Endodermal cell (in vitro differentiated cells): ENCODE data around the gene NLK. TPM values are rescaled to one million over a fixed set of nuclear protein-coding genes. Genes with fewer than 3 reads are reported as not detected.
"Not testable (repeated sequence)": the region's sequence is repeated elsewhere in the genome, so short reads cannot be mapped to it uniquely, and the experiment has no call there.

Experiments used
- DNase-seq: peaks from one replicate; pipeline ENCODE4 v3.0.0-alpha.2; 2017
- H3K27ac ChIP-seq: 2 replicates; pipeline ENCODE4 v1.5.1; 2013; ENCODE audit warnings: mild to moderate bottlenecking, low read depth, low read length, moderate library complexity
- H3K27me3 ChIP-seq: 2 replicates; pipeline ENCODE4 v1.6.1; 2013; ENCODE audit warnings: mild to moderate bottlenecking, low read length, moderate library complexity; ENCODE audit not compliant: insufficient read depth, control insufficient read depth, poor library complexity, severe bottlenecking
- H3K36me3 ChIP-seq: 2 replicates; pipeline ENCODE4 v1.7.0; 2013; ENCODE audit warnings: mild to moderate bottlenecking, low read length, moderate library complexity; ENCODE audit not compliant: control insufficient read depth, insufficient read depth
- H3K4me1 ChIP-seq: one replicate; pipeline ENCODE4 v1.7.0; 2013; ENCODE audit warnings: low read length; ENCODE audit not compliant: control insufficient read depth, insufficient read depth
- H3K4me3 ChIP-seq: 2 replicates; pipeline ENCODE4 v1.5.1; 2013; ENCODE audit warnings: mild to moderate bottlenecking, low read length, moderate library complexity
- H3K9ac ChIP-seq: 2 replicates; pipeline ENCODE4 v1.6.1; 2013; ENCODE audit warnings: mild to moderate bottlenecking, low read length, moderate library complexity; ENCODE audit not compliant: poor library complexity, severe bottlenecking; ENCODE audit errors: extremely low read depth
- H3K9me3 ChIP-seq: 2 replicates; pipeline ENCODE4 v1.6.1; 2013; ENCODE audit warnings: mild to moderate bottlenecking, low read length, moderate library complexity; ENCODE audit not compliant: control insufficient read depth
- H3K27ac Mint-ChIP-seq: 2 replicates; pipeline ENCODE4 v1.8.0; 2020; ENCODE audit warnings: mixed read lengths
- H3K27me3 Mint-ChIP-seq: 2 replicates; pipeline ENCODE4 v1.8.0; 2021; ENCODE audit warnings: mild to moderate bottlenecking, mixed read lengths; ENCODE audit not compliant: insufficient read depth
- H3K36me3 Mint-ChIP-seq: 2 replicates; pipeline ENCODE4 v1.8.0; 2020; ENCODE audit warnings: low read depth, mixed read lengths
- H3K4me1 Mint-ChIP-seq: 2 replicates; pipeline ENCODE4 v1.8.0; 2020; ENCODE audit warnings: mixed read lengths
- H3K4me3 Mint-ChIP-seq: 2 replicates; pipeline ENCODE4 v1.8.0; 2020; ENCODE audit warnings: mild to moderate bottlenecking, moderate library complexity, mixed read lengths
- H3K9me3 Mint-ChIP-seq: 2 replicates; pipeline ENCODE4 v1.8.0; 2020; ENCODE audit warnings: mild to moderate bottlenecking, mixed read lengths
- WGBS, 2 experiments: methylation state at CpG; one replicate each; pipeline versions ENCODE4 v1.1.5 to v1.1.7; 2013; ENCODE audit warnings: missing lambda C conversion rate in 2 of 2, mixed read lengths in 1 of 2; ENCODE audit not compliant: insufficient coverage in 1 of 2, insufficient read length in 1 of 2; 5-methylcytosine and 5-hydroxymethylcytosine counted together
- total RNA-seq, 2 donors: library from RNA; stranded (reverse); fragmentation: NEBNext Ultra II Directional in 1 of 2; extraction: Animal tissue kit (Norgen Biotek cat#: 25700) in 1 of 2; gene quantifications; 2 replicates in 1 of 2; 3 replicates in 1 of 2; pipeline ENCODE4 v1.2.1, GENCODE V29; 2021
- TF ChIP-seq, protein P1 (sequence below): fragments of 200-600 bp; sonication (generic); conservative IDR thresholded peaks from 2 replicates; pipeline ENCODE4 v1.5.0; 2021; ENCODE audit warnings: antibody characterized with exemption, mild to moderate bottlenecking

NLK gene
- total RNA-seq, 2 donors from 2014 or later: 49.2 to 50.3 TPM

DNA sequence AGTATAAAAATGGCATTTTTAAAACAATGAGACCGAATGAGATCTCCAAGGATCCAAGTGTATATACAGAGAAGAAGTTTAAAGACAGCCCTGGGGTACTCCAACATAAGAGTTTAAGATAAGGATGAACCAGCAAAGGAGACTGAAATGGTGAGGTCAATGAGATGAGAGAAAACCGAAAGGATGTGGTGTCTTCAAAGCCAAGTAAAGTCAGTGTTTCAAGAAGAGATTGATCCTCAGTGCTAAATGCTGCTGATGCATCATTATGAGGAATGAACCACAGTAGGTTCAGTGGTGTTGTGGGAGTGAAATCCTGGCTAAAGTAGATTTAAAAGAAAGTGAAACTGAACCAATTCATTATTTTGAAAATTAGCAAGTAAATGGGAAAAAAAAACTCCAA, 38.1 kb upstream of the NLK start:
- H3K4me1 Mint-ChIP-seq: peaks cover 9% of the 10 kb centered on the region
- no peaks in the 10 kb centered on the region for H3K9me3 Mint-ChIP-seq
- no peak overlapping the region for H3K27ac Mint-ChIP-seq
- no peak overlapping the region for H3K9ac ChIP-seq
- WGBS, 2 experiments: 80 to 81% methylated on average over 2 of the region's 2 CpGs
- no peak overlapping the region for H3K27ac ChIP-seq
- TF ChIP-seq, protein P1, sequence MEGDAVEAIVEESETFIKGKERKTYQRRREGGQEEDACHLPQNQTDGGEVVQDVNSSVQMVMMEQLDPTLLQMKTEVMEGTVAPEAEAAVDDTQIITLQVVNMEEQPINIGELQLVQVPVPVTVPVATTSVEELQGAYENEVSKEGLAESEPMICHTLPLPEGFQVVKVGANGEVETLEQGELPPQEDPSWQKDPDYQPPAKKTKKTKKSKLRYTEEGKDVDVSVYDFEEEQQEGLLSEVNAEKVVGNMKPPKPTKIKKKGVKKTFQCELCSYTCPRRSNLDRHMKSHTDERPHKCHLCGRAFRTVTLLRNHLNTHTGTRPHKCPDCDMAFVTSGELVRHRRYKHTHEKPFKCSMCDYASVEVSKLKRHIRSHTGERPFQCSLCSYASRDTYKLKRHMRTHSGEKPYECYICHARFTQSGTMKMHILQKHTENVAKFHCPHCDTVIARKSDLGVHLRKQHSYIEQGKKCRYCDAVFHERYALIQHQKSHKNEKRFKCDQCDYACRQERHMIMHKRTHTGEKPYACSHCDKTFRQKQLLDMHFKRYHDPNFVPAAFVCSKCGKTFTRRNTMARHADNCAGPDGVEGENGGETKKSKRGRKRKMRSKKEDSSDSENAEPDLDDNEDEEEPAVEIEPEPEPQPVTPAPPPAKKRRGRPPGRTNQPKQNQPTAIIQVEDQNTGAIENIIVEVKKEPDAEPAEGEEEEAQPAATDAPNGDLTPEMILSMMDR: no peak
- no peak for DNase-seq
- H3K4me1 ChIP-seq: no peaks in the 10 kb centered on the region
- H3K36me3 ChIP-seq: no peaks in the 10 kb centered on the region
- peaks cover 7% of the 10 kb centered on the region for H3K27me3 ChIP-seq
- H3K36me3 Mint-ChIP-seq: no peaks in the 10 kb centered on the region
- H3K4me3 Mint-ChIP-seq: no peak overlapping the region
- no peak overlapping the region for H3K4me3 ChIP-seq
- H3K27me3 Mint-ChIP-seq: peaks cover 5% of the 10 kb centered on the region
- H3K9me3 ChIP-seq: peaks cover 3% of the 10 kb centered on the region

DNA sequence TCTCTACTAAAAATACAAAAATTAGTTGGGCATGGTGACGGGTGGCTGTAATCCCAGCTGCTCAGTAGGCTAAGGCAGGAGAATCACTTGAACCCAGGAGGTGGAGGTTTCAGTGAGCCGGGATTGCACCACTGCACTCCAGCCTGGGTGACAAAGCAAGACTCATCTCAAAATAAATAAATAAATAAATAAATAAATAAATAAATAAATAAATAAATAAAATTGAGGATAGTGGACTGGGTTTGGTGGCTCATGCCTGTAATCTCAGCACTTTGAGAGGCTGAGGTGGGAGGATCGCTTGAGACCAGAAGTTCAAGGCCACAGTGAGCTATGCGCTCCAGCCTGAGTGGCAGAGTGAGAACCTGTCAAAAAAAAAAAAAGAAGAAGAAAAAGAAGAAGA, 34.6 kb upstream of the NLK start:
- peaks cover 23% of the 10 kb centered on the region for H3K27me3 ChIP-seq
- H3K4me1 Mint-ChIP-seq, H3K27ac Mint-ChIP-seq, H3K9ac ChIP-seq, H3K27ac ChIP-seq, H3K4me3 ChIP-seq, H3K9me3 Mint-ChIP-seq, H3K36me3 Mint-ChIP-seq, H3K4me1 ChIP-seq, H3K4me3 Mint-ChIP-seq, DNase-seq, H3K36me3 ChIP-seq, H3K9me3 ChIP-seq: not testable (repeated sequence)
- H3K27me3 Mint-ChIP-seq: peaks cover 17% of the 10 kb centered on the region
- 75 to 90% methylated on average over 1 to 4 of the region's 4 CpGs for WGBS, 2 experiments

DNA sequence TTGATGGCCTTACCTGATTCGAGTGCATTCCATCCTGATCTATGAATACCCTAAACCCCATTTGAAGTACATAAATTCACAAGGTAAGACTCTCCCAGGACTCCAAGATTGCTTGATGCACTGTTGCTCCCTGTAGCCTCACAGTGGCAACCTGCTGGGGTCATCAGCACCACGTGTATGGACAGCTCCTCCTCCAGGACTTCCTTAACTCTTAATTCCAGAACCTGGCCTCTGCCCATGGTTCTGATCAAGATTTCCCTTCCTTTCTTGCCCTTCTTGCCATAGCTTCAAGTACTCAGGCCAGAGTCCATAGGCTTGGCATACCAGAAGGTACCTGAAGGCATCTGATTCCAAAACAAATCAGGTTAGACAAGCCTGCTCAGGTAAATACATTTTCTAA, 34.0 kb upstream of the NLK start:
- 6% methylated on average over 2 of the region's 2 CpGs for WGBS, 2 experiments
- H3K27me3 Mint-ChIP-seq: peaks cover 21% of the 10 kb centered on the region
- DNase-seq: peak; percentile 97

More for the DNA sequence above, 34.0 kb upstream of the NLK start:
- no peaks in the 10 kb centered on the region for H3K4me1 ChIP-seq
- no peaks in the 10 kb centered on the region for H3K4me1 Mint-ChIP-seq
- H3K9me3 ChIP-seq: no peaks in the 10 kb centered on the region
- H3K27ac Mint-ChIP-seq: no peak overlapping the region
- H3K9ac ChIP-seq: no peak overlapping the region
- H3K36me3 ChIP-seq: no peaks in the 10 kb centered on the region
- TF ChIP-seq, protein P1: no peak
- no peak overlapping the region for H3K4me3 ChIP-seq
- H3K9me3 Mint-ChIP-seq: no peaks in the 10 kb centered on the region
- H3K36me3 Mint-ChIP-seq: no peaks in the 10 kb centered on the region
- peaks cover 25% of the 10 kb centered on the region for H3K27me3 ChIP-seq
- no peak overlapping the region for H3K27ac ChIP-seq
- no peak overlapping the region for H3K4me3 Mint-ChIP-seq
